Body of pancreas (tissue), 4 donors: Measurements from ENCODE around the gene CPSF4L.

Source experiments
- CTCF ChIP-seq, 7 experiments: fragments of 450-650 bp in 4 of 7; fragments of 200-600 bp in 3 of 7; sonication (generic) in 3 of 7; IDR thresholded peaks; one replicate each; pipeline ENCODE4 v1.5.1; 2016 to 2019; ENCODE audit warnings: antibody characterized with exemption in 7 of 7
- POLR2A ChIP-seq, 3 donors: fragments of 450-650 bp; IDR thresholded peaks; one replicate each; pipeline ENCODE4 v1.6.1; 2016; ENCODE audit warnings: antibody characterized with exemption in 3 of 3, mild to moderate bottlenecking in 2 of 3

GRCh38 chr17:73279704-73280103 is 18.0 kb upstream of the CPSF4L start:
- peak in 2 of 7 experiments; percentile 5 to 24 for TF ChIP-seq CTCF (IDR thresholded peaks at IDR 0.05)
- no peak for TF ChIP-seq POLR2A (IDR thresholded peaks at IDR 0.05)
